ENCODE data around the gene EMILIN1. TPM values are rescaled to one million over a fixed set of nuclear protein-coding genes. Genes with fewer than 3 reads are reported as not detected.

Gene EMILIN1
- total and polyA plus RNA-seq, 2 donors (not counting 1 experiment from before 2014, with no cell fraction given) = 0.24 to 0.52 TPM

DNA sequence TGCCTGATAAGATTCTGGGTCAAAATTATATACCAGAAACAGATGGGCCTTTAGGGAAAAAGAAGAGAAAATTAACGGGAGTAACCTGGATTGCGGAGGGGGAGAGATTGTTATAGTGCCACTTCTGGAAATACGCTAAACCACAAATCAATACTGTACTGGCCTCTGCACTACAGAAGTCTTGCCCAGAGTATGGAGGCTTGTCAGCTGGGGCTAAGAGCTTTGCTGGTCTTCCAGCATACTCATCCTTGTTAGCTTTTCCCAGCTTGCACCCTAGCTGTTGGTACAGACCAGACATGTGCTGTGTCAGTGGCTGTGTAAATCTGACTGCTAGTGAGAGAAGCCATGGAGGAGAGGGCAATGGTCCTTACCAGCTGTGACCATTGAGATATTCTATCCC lies 18.1 kb upstream of the EMILIN1 start:
- Histone ChIP-seq H3K9me3 (ENCODE audit: control extremely low read depth in 1 of 3, control insufficient read depth in 2 of 3, insufficient read depth in 1 of 3, low read length in 2 of 3) (no peaks in the 10 kb centered on the region), H3K27me3 (replicated peaks in 1 of 4; ENCODE audit: control extremely low read depth in 1 of 4, control insufficient read depth in 3 of 4, insufficient read depth in 4 of 4, low read length in 3 of 4) (no peaks in the 10 kb centered on the region), H3K9ac (ENCODE audit: low read length) (no peak overlapping the region), H2AFZ (ENCODE audit: insufficient read depth, low read depth, low read length, poor library complexity, severe bottlenecking) (no peak overlapping the region), H3K36me3 (replicated peaks in 1 of 2; ENCODE audit: control extremely low read depth in 1 of 2, control insufficient read depth in 1 of 2, extremely low read depth in 1 of 2, insufficient read depth in 2 of 2, low read length in 1 of 2) (peaks cover 0 to 21% of the 10 kb centered on the region in 2 experiments), H3K27ac (ENCODE audit: low read length in 2 of 2) (no peak overlapping the region), H4K20me1 (ENCODE audit: control insufficient read depth, insufficient read depth, low read length, poor library complexity, severe bottlenecking) (no peaks in the 10 kb centered on the region), H3K4me3 (ENCODE audit: control extremely low read depth in 1 of 5, extremely low read depth in 1 of 5, insufficient read depth in 1 of 5, low read depth in 2 of 5, low read length in 4 of 5) (no peak overlapping the region), H3K4me1 (ENCODE audit: control insufficient read depth in 2 of 2, insufficient read depth in 2 of 2, low read length in 2 of 2) (no peaks in the 10 kb centered on the region), H3K79me2 (ENCODE audit: control insufficient read depth, insufficient read depth, low read length) (no peaks in the 10 kb centered on the region), H3K4me2 (replicated peaks; ENCODE audit: low read depth, low read length, poor library complexity, severe bottlenecking) (no peak overlapping the region)
- intact Hi-C loops (cut with micrococcal nuclease) = no loop called here
- POLR2A ChIA-PET = no interaction called here
- no peak overlapping the region for H3K27ac Mint-ChIP-seq
- TF ChIP-seq, protein P1, sequence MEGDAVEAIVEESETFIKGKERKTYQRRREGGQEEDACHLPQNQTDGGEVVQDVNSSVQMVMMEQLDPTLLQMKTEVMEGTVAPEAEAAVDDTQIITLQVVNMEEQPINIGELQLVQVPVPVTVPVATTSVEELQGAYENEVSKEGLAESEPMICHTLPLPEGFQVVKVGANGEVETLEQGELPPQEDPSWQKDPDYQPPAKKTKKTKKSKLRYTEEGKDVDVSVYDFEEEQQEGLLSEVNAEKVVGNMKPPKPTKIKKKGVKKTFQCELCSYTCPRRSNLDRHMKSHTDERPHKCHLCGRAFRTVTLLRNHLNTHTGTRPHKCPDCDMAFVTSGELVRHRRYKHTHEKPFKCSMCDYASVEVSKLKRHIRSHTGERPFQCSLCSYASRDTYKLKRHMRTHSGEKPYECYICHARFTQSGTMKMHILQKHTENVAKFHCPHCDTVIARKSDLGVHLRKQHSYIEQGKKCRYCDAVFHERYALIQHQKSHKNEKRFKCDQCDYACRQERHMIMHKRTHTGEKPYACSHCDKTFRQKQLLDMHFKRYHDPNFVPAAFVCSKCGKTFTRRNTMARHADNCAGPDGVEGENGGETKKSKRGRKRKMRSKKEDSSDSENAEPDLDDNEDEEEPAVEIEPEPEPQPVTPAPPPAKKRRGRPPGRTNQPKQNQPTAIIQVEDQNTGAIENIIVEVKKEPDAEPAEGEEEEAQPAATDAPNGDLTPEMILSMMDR (IDR thresholded peaks at IDR 0.05) = no peak
- TF ChIP-seq EZH2 (IDR thresholded peaks at IDR 0.05; ENCODE audit: borderline replicate concordance, insufficient read depth, low read depth, low read length, poor library complexity, severe bottlenecking) = no peak
- no peak overlapping the region for H3K4me3 Mint-ChIP-seq
- no peak for DNase-seq
- CTCF ChIA-PET = no interaction called here
- no peaks in the 10 kb centered on the region for H3K9me3 Mint-ChIP-seq (ENCODE audit: insufficient read depth)
- no peaks in the 10 kb centered on the region for H3K27me3 Mint-ChIP-seq
- WGBS (ENCODE audit: insufficient coverage) = no CpG with 5 or more reads among the region's 3 CpGs
- H3K4me1 Mint-ChIP-seq = peaks cover 1% of the 10 kb centered on the region
- ATAC-seq (ENCODE audit: low read depth) = no peak

DNA sequence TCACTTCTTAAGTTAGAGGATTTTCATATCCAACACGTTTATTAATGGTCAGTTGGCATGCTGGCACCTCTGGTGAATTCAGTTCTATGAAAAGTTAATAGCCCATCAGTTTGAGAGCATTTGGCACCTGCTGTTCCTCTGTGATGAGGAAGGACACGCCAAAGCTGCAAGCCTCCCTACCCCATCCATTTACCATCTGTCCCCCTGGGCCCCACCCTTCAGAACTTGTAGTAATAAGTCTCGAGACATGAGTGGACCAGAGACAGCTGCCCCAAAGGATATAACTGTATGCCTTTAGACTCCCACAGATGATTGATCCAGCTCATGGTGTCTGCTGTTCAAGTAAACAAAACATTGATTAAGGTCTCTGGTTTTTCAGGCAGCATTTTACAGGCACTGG lies 13.3 kb upstream of the EMILIN1 start:
- 100% methylated on average over 2 of the region's 3 CpGs for WGBS (ENCODE audit: insufficient coverage)
- no peak overlapping the region for H3K4me3 Mint-ChIP-seq

More for the DNA sequence above, 13.3 kb upstream of the EMILIN1 start:
- TF ChIP-seq, protein P1 (IDR thresholded peaks at IDR 0.05) = no peak
- no peak for TF ChIP-seq EZH2 (IDR thresholded peaks at IDR 0.05; ENCODE audit: borderline replicate concordance, insufficient read depth, low read depth, low read length, poor library complexity, severe bottlenecking)
- H3K9me3 ChIP-seq (ENCODE audit: control extremely low read depth in 1 of 3, control insufficient read depth in 2 of 3, insufficient read depth in 1 of 3, low read length in 2 of 3) = no peaks in the 10 kb centered on the region
- H3K27me3 Mint-ChIP-seq = no peaks in the 10 kb centered on the region
- ChIA-PET CTCF (interaction anchor here (0.8 to 1.4 kb wide), 2 partner anchors 9 to 103 kb away, joined by 3 to 7 read pairs; no protein-coding TSS in a partner anchor), POLR2A (interaction anchor here (1.3 kb wide), 1 partner anchor 14 kb away, joined by 4 read pairs; the partner anchor contains the start of gene AGBL5)
- H3K27me3 ChIP-seq (replicated peaks in 1 of 4; ENCODE audit: control extremely low read depth in 1 of 4, control insufficient read depth in 3 of 4, insufficient read depth in 4 of 4, low read length in 3 of 4) = no peaks in the 10 kb centered on the region
- peaks cover 28% of the 10 kb centered on the region for H3K79me2 ChIP-seq (ENCODE audit: control insufficient read depth, insufficient read depth, low read length)
- intact Hi-C loops (cut with micrococcal nuclease) = no loop called here
- H4K20me1 ChIP-seq (ENCODE audit: control insufficient read depth, insufficient read depth, low read length, poor library complexity, severe bottlenecking) = peaks cover 16% of the 10 kb centered on the region
- DNase-seq = no peak
- H2AFZ ChIP-seq (ENCODE audit: insufficient read depth, low read depth, low read length, poor library complexity, severe bottlenecking) = no peak overlapping the region
- no peak overlapping the region for H3K27ac Mint-ChIP-seq
- H3K36me3 ChIP-seq (replicated peaks in 1 of 2; ENCODE audit: control extremely low read depth in 1 of 2, control insufficient read depth in 1 of 2, extremely low read depth in 1 of 2, insufficient read depth in 2 of 2, low read length in 1 of 2) = peaks cover 6 to 39% of the 10 kb centered on the region in 2 experiments
- no peak overlapping the region for H3K4me3 ChIP-seq (ENCODE audit: control extremely low read depth in 1 of 5, extremely low read depth in 1 of 5, insufficient read depth in 1 of 5, low read depth in 2 of 5, low read length in 4 of 5)
- H3K4me1 Mint-ChIP-seq = peaks cover 23% of the 10 kb centered on the region
- H3K9me3 Mint-ChIP-seq (ENCODE audit: insufficient read depth) = no peaks in the 10 kb centered on the region
- H3K9ac ChIP-seq (ENCODE audit: low read length) = no peak overlapping the region
- H3K4me1 ChIP-seq (ENCODE audit: control insufficient read depth in 2 of 2, insufficient read depth in 2 of 2, low read length in 2 of 2) = peaks cover 6 to 9% of the 10 kb centered on the region in 2 donors
- H3K27ac ChIP-seq (ENCODE audit: low read length in 2 of 2) = no peak overlapping the region
- no peak for ATAC-seq (ENCODE audit: low read depth)
- no peak overlapping the region for H3K4me2 ChIP-seq (replicated peaks; ENCODE audit: low read depth, low read length, poor library complexity, severe bottlenecking)
